RWPE1 (cell line): ENCODE measurements around the gene CARF.
"Not testable (repeated sequence)": the region's sequence is repeated elsewhere in the genome, so short reads cannot be mapped to it uniquely, and the experiment has no call there.

Source experiments
- CTCF ChIA-PET: fragments of 350-600 bp; sonication (Branson Sonifier 250); formaldehyde crosslinking; extraction: SDS; loops from one replicate; lab custom pipeline; 2021; lab: Yijun Ruan, JAX
- POLR2A ChIA-PET: fragments of 400-600 bp; formaldehyde crosslinking; extraction: SDS; loops from one replicate; lab custom pipeline; 2020; ENCODE audit warnings: antibody characterized with exemption; ENCODE audit not compliant: low non-redundant PET; lab: Yijun Ruan, JAX
- DNase-seq: peaks from one replicate; pipeline ENCODE4 v3.0.0; 2012; ENCODE audit warnings: low spot score
- H3K27ac ChIP-seq: fragments of 450-650 bp; 2 replicates; pipeline ENCODE4 v1.5.1; 2017
- TF ChIP-seq, protein P1 (sequence below): fragments of 450-650 bp; conservative IDR thresholded peaks from 2 replicates; pipeline ENCODE4 v1.5.1; 2017; ENCODE audit warnings: low read depth, mild to moderate bottlenecking

CARF gene

DNA sequence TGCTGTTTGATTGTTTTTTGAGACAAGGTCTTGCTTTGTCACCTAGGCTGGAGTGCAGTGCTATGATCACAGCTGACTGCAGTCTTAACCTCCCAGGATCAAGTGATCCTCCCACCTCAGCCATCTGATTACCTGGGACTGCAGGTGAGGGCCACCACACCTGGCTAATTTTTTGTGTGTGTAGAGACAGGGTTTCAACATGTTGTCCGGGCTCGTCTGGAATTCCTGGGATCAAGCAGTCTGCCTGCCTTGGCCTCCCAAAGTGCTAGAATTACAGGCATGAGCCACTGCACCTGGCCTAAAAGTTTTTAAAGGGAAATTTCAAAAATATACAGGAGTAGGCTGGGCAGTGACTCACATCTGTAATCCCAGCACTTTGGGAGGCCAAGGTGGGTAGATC is 22.4 kb downstream of the CARF start:
- TF ChIP-seq, protein P1, sequence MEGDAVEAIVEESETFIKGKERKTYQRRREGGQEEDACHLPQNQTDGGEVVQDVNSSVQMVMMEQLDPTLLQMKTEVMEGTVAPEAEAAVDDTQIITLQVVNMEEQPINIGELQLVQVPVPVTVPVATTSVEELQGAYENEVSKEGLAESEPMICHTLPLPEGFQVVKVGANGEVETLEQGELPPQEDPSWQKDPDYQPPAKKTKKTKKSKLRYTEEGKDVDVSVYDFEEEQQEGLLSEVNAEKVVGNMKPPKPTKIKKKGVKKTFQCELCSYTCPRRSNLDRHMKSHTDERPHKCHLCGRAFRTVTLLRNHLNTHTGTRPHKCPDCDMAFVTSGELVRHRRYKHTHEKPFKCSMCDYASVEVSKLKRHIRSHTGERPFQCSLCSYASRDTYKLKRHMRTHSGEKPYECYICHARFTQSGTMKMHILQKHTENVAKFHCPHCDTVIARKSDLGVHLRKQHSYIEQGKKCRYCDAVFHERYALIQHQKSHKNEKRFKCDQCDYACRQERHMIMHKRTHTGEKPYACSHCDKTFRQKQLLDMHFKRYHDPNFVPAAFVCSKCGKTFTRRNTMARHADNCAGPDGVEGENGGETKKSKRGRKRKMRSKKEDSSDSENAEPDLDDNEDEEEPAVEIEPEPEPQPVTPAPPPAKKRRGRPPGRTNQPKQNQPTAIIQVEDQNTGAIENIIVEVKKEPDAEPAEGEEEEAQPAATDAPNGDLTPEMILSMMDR = no peak
- CTCF ChIA-PET = no interaction called here
- no peak for DNase-seq
- POLR2A ChIA-PET = no interaction called here
- no peak overlapping the region for H3K27ac ChIP-seq

DNA sequence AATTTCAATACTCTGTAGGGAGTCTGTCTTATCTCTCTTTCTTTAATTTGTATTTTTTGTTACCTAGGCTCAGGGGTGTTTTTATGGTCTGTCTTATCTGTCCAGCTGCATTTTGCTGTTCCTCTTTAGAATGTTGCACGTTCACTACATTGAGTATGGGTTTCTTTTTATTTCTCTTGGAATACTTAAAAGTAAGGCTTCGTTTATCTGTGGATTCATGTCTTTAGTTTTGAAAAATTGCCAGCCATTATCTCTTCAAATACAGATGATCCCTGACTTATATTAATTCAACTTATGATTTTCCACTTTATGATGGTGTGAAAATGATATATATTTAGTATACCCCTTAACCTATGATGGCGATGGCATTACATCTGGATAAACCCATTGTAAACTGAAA is 26.9 kb downstream of the CARF start:
- TF ChIP-seq, protein P1 = no peak
- H3K27ac ChIP-seq = no peak overlapping the region
- DNase-seq = no peak
- POLR2A ChIA-PET = no interaction called here
- CTCF ChIA-PET = no interaction called here

DNA sequence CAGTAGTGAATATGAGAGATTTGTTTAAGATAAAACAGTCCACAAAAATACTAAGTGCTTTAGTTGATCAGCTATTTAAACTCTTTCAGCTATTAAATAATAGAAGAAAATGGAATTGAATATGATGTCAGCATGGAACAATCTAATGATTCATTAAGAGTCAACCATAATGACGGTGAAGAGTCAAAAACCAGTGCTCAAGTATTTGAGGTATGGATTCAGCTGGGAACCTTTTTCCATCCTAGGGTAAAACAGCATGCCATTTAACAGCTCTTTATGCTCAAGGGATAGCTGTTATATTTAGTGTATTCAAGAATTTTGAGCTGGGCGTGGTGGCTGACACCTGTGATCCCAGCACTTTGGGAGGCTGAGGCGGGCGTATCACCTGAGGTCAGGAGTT is 29.7 kb downstream of the CARF start:
- ChIA-PET CTCF (interaction anchor here (0.7 to 0.9 kb wide), 2 partner anchors 8 to 10 kb away, joined by 3 read pairs; no protein-coding TSS in a partner anchor), POLR2A (no interaction called here)
- no peak overlapping the region for H3K27ac ChIP-seq
- TF ChIP-seq, protein P1 = no peak
- DNase-seq = no peak

DNA sequence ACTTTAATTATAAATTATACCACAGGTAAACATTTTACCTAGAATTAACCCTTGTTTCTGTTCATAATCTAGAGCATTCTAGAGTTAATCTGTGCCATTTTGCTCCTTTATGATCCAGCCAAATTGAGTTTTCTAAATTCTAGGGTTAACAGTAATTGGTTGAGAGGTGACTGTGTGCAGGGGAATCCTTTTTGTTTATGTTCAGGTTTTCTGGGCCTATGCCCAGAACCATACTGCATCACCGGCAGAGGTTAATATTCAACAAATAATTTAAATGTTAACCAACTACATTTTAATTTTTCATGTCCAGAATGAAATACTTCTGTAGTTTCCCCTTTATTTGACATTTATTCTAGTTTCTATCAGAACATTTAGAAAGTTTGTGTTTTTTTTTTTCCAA is 32.3 kb downstream of the CARF start:
- TF ChIP-seq, protein P1 = no peak
- CTCF ChIA-PET = no interaction called here
- no peak overlapping the region for H3K27ac ChIP-seq
- no peak for DNase-seq
- POLR2A ChIA-PET = no interaction called here

DNA sequence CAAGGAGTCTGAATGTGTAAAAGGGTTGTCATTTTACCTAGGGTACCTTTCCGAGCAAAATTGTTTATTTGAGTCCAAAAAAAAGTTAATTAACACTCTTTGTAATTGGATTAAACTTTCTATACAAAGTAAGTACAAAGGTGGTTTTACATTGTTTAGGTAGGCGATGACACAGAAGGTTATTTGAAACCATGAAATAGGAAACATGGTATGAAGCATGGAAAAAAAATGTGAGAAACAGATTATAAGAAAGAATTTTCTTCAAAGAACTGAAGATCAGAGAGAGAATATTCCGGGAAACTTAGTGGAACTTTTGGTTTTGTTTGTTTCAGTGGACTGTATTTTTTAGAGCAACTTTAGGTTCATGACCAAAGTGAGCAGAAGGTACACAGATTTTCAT is 32.7 kb downstream of the CARF start:
- TF ChIP-seq, protein P1 = no peak
- CTCF ChIA-PET = interaction anchor here (0.7 kb wide), 1 partner anchor 47 kb away, joined by 3 read pairs; no protein-coding TSS in a partner anchor
- DNase-seq = no peak
- H3K27ac ChIP-seq = no peak overlapping the region
- POLR2A ChIA-PET = no interaction called here

DNA sequence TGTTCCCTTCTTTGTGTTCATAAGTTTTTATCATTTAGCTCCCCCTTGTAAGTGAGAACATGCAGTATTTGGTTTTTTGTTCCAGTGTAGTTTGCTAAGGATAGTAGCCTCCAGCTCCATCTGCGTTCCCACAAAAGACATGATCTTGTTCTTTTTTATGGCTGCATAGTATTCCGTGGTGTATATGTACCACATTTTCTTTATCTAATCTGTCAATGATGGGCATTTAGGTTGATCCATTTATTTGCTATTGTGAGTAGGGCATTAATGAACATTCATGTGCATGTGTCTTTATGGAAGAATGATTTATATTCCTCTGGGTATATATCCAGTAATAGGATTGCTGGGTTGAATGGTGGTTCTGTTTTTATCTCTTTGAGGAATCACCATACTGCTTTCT is 33.4 kb downstream of the CARF start:
- no peak for DNase-seq
- no peak overlapping the region for H3K27ac ChIP-seq
- ChIA-PET CTCF (no interaction called here), POLR2A (no interaction called here)
- TF ChIP-seq, protein P1 = no peak

DNA sequence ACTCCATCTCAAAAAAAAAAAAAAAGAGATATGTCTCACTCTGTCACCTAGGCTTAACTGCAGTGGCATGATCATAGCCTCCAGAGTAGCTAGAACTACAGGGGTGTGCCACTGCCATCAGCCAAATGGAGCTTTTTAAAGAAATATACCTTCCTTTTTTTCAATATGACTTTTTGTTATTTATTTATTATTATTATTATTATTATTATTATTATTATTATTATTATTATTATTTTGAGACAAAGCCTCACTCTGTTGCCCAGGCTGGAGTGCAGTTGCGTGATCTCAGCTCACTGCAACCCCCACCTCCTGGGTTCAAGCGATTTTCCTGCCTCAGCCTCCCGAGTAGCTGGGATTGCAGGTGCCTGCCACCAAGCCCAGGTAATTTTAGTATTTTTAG is 37.3 kb downstream of the CARF start:
- H3K27ac ChIP-seq, POLR2A ChIA-PET, DNase-seq, CTCF ChIA-PET: not testable (repeated sequence)
